ENCODE results near the gene CACNB4.

The CACNB4 gene

DNA sequence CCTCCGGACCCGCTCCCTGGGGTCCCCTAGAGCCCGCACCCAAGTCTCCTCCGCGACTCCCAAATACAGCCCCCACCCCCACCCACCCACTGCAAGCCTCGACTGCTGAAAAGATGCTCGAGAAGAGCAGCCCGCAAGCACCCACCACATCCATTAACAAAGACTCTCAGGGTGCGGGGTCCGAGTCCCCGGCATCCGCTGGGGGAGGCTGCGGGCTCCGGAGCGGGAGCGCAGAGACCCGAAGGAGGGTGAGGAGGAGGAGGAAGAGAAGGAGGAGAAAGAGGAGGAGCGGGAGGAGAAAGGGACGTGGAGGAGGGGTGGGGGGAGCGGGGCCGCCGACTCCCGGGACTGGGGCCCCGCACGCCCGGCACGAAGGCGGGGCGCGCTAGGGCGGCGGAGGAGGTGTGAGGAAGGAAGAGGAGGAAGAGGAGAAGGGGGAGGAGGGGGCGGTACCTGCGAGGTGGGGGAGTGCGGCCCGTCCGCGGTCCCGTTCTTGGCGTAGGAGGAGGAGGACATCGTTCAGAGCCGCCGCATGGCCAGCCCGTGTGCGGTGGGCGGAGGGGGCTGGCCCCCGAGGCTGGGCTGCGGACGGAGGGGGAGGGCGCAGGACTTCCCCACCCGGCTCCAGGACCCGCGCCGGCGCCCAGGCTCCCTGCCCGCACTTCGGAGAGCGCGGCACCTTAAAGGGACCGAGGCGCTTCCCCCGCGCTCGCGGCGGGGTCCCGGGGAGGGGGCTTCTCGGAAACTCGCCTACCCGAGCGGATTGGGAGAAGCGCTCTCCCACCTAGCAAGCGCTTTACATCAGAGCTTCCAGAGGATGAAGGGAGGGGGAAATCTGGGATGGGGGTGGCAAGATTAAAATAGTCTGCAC is at the start of gene CACNB4:
CACNB4 (minus strand) TSS at position 549 of the 871 bp plus-strand sequence.
- TF ChIP-seq, protein P1, sequence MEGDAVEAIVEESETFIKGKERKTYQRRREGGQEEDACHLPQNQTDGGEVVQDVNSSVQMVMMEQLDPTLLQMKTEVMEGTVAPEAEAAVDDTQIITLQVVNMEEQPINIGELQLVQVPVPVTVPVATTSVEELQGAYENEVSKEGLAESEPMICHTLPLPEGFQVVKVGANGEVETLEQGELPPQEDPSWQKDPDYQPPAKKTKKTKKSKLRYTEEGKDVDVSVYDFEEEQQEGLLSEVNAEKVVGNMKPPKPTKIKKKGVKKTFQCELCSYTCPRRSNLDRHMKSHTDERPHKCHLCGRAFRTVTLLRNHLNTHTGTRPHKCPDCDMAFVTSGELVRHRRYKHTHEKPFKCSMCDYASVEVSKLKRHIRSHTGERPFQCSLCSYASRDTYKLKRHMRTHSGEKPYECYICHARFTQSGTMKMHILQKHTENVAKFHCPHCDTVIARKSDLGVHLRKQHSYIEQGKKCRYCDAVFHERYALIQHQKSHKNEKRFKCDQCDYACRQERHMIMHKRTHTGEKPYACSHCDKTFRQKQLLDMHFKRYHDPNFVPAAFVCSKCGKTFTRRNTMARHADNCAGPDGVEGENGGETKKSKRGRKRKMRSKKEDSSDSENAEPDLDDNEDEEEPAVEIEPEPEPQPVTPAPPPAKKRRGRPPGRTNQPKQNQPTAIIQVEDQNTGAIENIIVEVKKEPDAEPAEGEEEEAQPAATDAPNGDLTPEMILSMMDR (IDR thresholded peaks at IDR 0.05; ENCODE audit: borderline replicate concordance, insufficient read depth, low read depth, low read length): no peak
- peak within 1 kb of the TSS; percentile 88 for H3K4me3 ChIP-seq (ENCODE audit: low read depth, low read length)

DNA sequence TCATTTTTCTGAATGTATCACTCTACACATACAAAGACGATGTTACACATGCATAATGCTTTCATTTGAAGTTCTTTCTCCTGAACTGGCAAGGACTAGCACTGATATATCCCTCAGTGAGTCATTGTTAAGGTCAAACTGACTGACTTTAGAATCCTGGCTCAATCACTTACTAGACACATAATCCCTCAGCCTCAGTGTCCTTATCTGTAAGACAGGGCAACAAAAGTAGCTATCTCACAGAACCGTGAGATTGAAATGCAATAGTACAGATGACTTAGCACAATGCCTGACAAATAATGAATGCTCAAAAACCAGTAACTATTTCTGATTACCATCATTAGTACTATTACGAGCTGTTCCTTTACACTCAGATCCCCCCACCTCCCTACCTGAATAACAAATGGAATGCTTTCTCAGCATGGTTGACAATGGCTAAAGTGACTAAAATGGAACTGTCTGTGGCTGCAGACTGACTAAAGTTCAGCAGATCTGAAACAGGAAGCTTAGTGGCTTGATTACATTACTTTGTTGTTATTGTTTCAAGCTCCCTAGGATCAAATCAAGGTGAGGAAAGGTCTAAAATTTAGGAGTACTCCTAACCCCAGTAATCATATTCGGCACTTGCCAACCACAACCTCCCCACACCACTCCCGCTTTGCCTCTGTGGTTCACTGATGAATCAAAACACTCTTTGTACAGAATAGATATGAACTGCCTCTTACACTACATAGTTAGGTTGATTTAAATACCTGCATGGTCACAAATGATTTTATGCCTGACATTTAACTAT is 35.8 kb upstream of the CACNB4 start:
- no peak overlapping the region for H3K4me3 ChIP-seq (ENCODE audit: low read depth, low read length)
- TF ChIP-seq, protein P1 (IDR thresholded peaks at IDR 0.05; ENCODE audit: borderline replicate concordance, insufficient read depth, low read depth, low read length): no peak

DNA sequence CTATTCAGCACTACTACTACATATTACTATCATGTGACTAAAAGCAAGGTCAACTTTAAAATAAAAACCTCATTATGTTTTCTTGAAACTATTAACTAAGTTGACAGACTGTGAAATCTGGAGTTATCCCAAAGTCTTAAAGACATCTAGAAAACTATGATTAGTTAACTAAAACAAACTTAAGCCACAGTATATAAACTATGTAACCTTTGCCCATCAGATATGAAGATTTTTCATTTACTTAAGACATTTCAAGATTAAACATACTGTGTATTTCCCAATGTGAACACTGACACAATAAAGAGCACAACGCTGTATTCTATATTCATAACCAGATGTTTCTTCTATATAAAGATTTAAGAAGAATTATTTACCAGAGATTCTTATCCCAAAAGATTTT is 33.5 kb upstream of the CACNB4 start:
- TF ChIP-seq, protein P1 (IDR thresholded peaks at IDR 0.05; ENCODE audit: borderline replicate concordance, insufficient read depth, low read depth, low read length): no peak
- H3K4me3 ChIP-seq (ENCODE audit: low read depth, low read length): no peak overlapping the region

DNA sequence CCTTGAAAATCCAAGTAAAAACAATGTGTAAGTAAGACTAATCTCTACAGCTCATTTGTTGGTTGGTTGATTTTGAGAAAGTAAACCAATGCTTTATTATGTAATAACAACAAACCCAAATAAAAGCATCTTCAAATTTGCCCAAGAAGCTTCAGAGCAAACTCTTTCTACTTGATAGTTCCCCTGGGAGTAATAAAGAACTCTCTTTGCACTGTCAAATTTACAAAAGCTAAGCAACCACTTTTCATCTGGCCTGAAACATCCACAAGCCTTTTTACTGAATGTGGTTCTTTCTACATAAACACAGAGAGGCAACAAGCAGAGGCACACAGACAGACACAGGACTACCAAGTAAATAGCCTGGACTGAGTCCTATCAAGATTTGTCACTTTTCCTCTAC is 28.8 kb upstream of the CACNB4 start:
- TF ChIP-seq, protein P1 (IDR thresholded peaks at IDR 0.05; ENCODE audit: borderline replicate concordance, insufficient read depth, low read depth, low read length): no peak
- no peak overlapping the region for H3K4me3 ChIP-seq (ENCODE audit: low read depth, low read length)

- TF ChIP-seq, protein P1 (IDR thresholded peaks at IDR 0.05; ENCODE audit: borderline replicate concordance, insufficient read depth, low read depth, low read length): no peak
- no peak overlapping the region for H3K4me3 ChIP-seq (ENCODE audit: low read depth, low read length)
Measured at GRCh38 chr2:152126664-152127063, 27.8 kb upstream of the CACNB4 start.

GRCh38 chr2:152122161-152122560 is 23.3 kb upstream of the CACNB4 start:
- TF ChIP-seq, protein P1 (IDR thresholded peaks at IDR 0.05; ENCODE audit: borderline replicate concordance, insufficient read depth, low read depth, low read length): no peak
- no peak overlapping the region for H3K4me3 ChIP-seq (ENCODE audit: low read depth, low read length)
